Suprapubic skin (tissue), 3 donors: ENCODE measurements around the gene ARHGEF11.

ENCODE experiments used
- CTCF ChIP-seq, 2 donors: fragments of 200-600 bp in 1 of 2; fragments of 450-650 bp in 1 of 2; sonication (generic) in 1 of 2; IDR thresholded peaks; one replicate each; pipeline ENCODE4 v1.5.1; 2016 to 2019; ENCODE audit warnings: antibody characterized with exemption in 2 of 2, mild to moderate bottlenecking in 1 of 2, moderate library complexity in 1 of 2
- EP300 ChIP-seq: sonication (generic); formaldehyde crosslinking; IDR thresholded peaks from one replicate; pipeline ENCODE4 v1.6.1; 2017; ENCODE audit warnings: antibody characterized with exemption

DNA sequence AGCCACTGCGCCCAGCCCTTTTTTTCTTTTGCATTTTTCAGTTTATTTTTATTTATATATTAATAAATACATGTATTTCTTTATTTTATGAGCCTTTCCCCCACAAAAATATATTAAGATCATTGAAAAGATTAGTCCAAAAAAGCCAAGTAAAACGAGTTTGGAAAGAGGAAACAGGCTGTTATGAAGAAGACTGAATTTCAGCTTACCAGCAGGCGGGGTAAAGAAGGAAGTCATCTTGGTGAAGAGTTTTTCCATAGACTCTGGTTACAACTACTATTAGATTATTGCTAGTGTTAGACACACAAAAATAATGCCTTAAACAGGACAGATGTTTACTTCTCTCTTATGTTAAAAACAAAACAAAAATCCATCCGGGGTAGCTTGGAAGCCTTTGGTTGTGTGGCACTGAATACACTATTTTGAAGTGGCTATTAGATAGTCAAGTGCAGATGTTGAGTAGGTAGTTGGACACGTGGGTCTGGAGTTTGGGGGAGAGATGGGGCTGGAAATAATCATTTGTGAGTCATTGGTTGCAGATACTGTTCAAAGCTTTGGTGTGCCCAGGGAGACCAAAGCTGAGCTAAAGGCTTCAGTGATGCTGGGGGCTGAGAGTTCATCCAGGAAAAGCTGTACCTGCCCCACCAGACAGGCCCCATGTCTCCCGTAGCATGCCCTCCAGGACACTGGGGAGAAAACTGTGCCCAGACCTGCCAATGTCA, 133.8 kb downstream of the ARHGEF11 start:
- TF ChIP-seq EP300: no peak
- TF ChIP-seq CTCF (IDR thresholded peaks at IDR 0.05): no peak
